ENCODE measurements around the gene PRMT7.

The PRMT7 gene

GRCh38 chr16:68347605-68348004, 36.8 kb downstream of the PRMT7 start:
- DNase-seq (ENCODE audit: low read depth) = no peak
- TF ChIP-seq CTCF (IDR thresholded peaks at IDR 0.05; ENCODE audit: insufficient read depth, low read depth, low read length, missing control alignments) = no peak
- H3K4me3 ChIP-seq (ENCODE audit: low read length) = no peak overlapping the region

GRCh38 chr16:68348639-68349445, 38.0 kb downstream of the PRMT7 start:
- no peak for DNase-seq (ENCODE audit: low read depth)
- TF ChIP-seq CTCF (IDR thresholded peaks at IDR 0.05; ENCODE audit: insufficient read depth, low read depth, low read length, missing control alignments) = no peak
- no peak overlapping the region for H3K4me3 ChIP-seq (ENCODE audit: low read length)

GRCh38 chr16:68349838-68350410, 39.1 kb downstream of the PRMT7 start:
- no peak overlapping the region for H3K4me3 ChIP-seq (ENCODE audit: low read length)
- no peak for TF ChIP-seq CTCF (IDR thresholded peaks at IDR 0.05; ENCODE audit: insufficient read depth, low read depth, low read length, missing control alignments)
- DNase-seq (ENCODE audit: low read depth) = no peak

GRCh38 chr16:68350813-68351350, 40.1 kb downstream of the PRMT7 start:
- no peak for TF ChIP-seq CTCF (IDR thresholded peaks at IDR 0.05; ENCODE audit: insufficient read depth, low read depth, low read length, missing control alignments)
- H3K4me3 ChIP-seq (ENCODE audit: low read length) = no peak overlapping the region
- DNase-seq (ENCODE audit: low read depth) = no peak

GRCh38 chr16:68351463-68351862, 40.6 kb downstream of the PRMT7 start:
- no peak overlapping the region for H3K4me3 ChIP-seq (ENCODE audit: low read length)
- no peak for DNase-seq (ENCODE audit: low read depth)
- TF ChIP-seq CTCF (IDR thresholded peaks at IDR 0.05; ENCODE audit: insufficient read depth, low read depth, low read length, missing control alignments) = no peak

- peak; percentile 80 for DNase-seq (ENCODE audit: low read depth)
- H3K4me3 ChIP-seq (ENCODE audit: low read length) = no peak overlapping the region
- TF ChIP-seq CTCF (IDR thresholded peaks at IDR 0.05; ENCODE audit: insufficient read depth, low read depth, low read length, missing control alignments) = no peak
Observed at GRCh38 chr16:68351991-68352431, 41.2 kb downstream of the PRMT7 start.

All from epithelial cell of esophagus (primary cell).